ENCODE data around the gene KASH5. TPM values are rescaled to one million over a fixed set of nuclear protein-coding genes. Genes with fewer than 3 reads are reported as not detected.

The KASH5 gene
- total and polyA plus RNA-seq, 4 donors: not detected

DNA sequence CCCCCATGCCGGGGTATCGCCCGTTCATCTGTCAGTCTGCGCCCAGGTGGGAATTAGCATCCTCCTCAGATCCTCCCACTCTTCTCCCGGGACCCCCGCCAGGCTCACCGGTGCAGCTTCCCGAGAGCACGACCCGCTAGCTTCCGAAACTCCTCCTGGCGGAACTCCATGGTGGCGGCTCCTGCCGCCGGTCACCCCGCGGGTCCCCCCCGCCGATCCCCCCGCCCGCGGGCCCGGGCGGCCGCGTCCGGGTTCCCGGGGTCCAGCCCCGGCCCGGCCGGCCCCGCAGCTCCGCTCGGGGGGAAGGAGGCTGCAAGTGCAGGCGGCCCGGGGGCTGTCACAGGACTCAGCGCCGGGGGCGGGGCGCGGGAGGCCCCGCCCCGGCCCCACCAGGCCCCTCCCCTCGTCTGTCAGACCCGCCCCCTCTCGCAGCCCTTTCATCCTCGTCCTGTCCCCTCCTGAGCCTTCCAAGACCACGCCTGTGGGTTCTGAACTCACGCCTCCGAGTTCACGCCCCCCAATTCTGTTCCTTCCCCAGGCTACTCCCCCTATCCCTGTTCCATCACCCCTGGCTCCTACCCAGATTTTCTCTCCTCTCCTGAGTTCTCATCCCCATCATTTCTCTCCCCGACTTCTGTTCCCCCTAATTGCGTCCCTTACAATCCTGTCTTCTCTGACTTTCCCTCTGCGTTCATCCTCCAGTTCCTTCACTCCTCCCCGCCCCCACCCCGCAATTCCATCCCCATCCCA, 53.3 kb downstream of the KASH5 start, which contains the start of gene SLC17A7 (continued):
- TF ChIP-seq EGR1 (IDR thresholded peaks at IDR 0.05; ENCODE audit: low read depth in 2 of 2) (no peak), FOXA1 (IDR thresholded peaks at IDR 0.05) (no peak), TAF1 (conservative IDR thresholded peaks at IDR 0.05) (no peak)
- TF ChIP-seq, protein P1, sequence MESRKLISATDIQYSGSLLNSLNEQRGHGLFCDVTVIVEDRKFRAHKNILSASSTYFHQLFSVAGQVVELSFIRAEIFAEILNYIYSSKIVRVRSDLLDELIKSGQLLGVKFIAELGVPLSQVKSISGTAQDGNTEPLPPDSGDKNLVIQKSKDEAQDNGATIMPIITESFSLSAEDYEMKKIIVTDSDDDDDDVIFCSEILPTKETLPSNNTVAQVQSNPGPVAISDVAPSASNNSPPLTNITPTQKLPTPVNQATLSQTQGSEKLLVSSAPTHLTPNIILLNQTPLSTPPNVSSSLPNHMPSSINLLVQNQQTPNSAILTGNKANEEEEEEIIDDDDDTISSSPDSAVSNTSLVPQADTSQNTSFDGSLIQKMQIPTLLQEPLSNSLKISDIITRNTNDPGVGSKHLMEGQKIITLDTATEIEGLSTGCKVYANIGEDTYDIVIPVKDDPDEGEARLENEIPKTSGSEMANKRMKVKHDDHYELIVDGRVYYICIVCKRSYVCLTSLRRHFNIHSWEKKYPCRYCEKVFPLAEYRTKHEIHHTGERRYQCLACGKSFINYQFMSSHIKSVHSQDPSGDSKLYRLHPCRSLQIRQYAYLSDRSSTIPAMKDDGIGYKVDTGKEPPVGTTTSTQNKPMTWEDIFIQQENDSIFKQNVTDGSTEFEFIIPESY (IDR thresholded peaks at IDR 0.05): no peak
- TF ChIP-seq, protein P2, sequence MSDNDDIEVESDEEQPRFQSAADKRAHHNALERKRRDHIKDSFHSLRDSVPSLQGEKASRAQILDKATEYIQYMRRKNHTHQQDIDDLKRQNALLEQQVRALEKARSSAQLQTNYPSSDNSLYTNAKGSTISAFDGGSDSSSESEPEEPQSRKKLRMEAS (IDR thresholded peaks at IDR 0.05): no peak

GRCh38 chr19:49441960-49442350, 53.9 kb downstream of the KASH5 start:
- 33% methylated on average over 14 of the region's 14 CpGs for WGBS
- no peak overlapping the region for H3K27ac ChIP-seq (ENCODE audit: low read depth in 1 of 2, low read length in 2 of 2)

DNA sequence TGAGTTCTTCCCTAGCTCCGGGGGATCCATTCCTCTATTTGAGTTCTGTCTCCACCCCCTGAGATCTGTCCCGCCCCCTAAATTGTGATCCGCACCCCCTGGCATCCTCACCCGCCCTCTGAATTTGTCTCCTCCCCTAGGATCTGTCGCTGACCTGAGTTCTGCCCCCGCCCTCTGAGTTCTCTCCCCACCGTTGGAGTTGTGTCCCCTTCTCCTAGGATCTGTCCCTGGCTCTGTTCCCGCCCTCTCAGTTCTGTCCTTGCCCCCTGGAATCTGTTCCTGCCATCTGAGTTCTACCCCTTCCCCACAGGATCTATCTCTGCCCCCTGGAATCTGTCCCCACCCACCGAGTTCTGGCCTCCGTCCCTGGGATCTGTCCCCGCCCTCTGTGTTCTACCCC, 54.3 kb downstream of the KASH5 start:
- Histone ChIP-seq H3K4me3 (ENCODE audit: low read depth in 1 of 3, low read length in 3 of 3) (peak overlapping the region in 1 of 3 donors; percentile 60), H3K4me1 (ENCODE audit: control insufficient read depth in 4 of 4, insufficient read depth in 4 of 4, low read length in 3 of 4) (peaks cover 0 to 8% (median 3%) of the 10 kb centered on the region in 4 donors), H3K9me3 (ENCODE audit: control insufficient read depth in 4 of 4, low read length in 3 of 4) (no peaks in the 10 kb centered on the region), H3K9ac (ENCODE audit: low read depth in 1 of 2, low read length in 2 of 2) (no peak overlapping the region), H3K36me3 (ENCODE audit: control insufficient read depth in 4 of 4, insufficient read depth in 3 of 4, low read depth in 1 of 4, low read length in 3 of 4) (peaks cover 0 to 7% (median 5%) of the 10 kb centered on the region in 4 donors), H3K27me3 (ENCODE audit: control insufficient read depth in 4 of 4, insufficient read depth in 4 of 4, low read length in 3 of 4) (peaks cover 0 to 3% (median 1%) of the 10 kb centered on the region in 4 donors), H3K27ac (ENCODE audit: low read depth in 1 of 2, low read length in 2 of 2) (no peak overlapping the region)
- 8% methylated on average over 11 of the region's 11 CpGs for WGBS
- no peak for DNase-seq (ENCODE audit: low spot score)
- TF ChIP-seq TAF1 (conservative IDR thresholded peaks at IDR 0.05): no peak
- TF ChIP-seq HNF4A (conservative IDR thresholded peaks at IDR 0.05): no peak
- no peak for TF ChIP-seq EGR1 (IDR thresholded peaks at IDR 0.05; ENCODE audit: low read depth in 2 of 2)
- no peak for TF ChIP-seq GABPA (IDR thresholded peaks at IDR 0.05 in 1 of 2, conservative IDR thresholded peaks at IDR 0.05 in 1 of 2)
- TF ChIP-seq, protein P2 (IDR thresholded peaks at IDR 0.05): no peak
- TF ChIP-seq, protein P3, sequence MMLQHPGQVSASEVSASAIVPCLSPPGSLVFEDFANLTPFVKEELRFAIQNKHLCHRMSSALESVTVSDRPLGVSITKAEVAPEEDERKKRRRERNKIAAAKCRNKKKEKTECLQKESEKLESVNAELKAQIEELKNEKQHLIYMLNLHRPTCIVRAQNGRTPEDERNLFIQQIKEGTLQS (IDR thresholded peaks at IDR 0.05): no peak
- TF ChIP-seq SP1 (IDR thresholded peaks at IDR 0.05): no peak
- no peak for TF ChIP-seq RXRA (IDR thresholded peaks at IDR 0.05)
- no peak for TF ChIP-seq FOXA1 (IDR thresholded peaks at IDR 0.05)
- TF ChIP-seq HNF4G (IDR thresholded peaks at IDR 0.05): no peak
- TF ChIP-seq RAD21 (IDR thresholded peaks at IDR 0.05): no peak
- TF ChIP-seq, protein P4, sequence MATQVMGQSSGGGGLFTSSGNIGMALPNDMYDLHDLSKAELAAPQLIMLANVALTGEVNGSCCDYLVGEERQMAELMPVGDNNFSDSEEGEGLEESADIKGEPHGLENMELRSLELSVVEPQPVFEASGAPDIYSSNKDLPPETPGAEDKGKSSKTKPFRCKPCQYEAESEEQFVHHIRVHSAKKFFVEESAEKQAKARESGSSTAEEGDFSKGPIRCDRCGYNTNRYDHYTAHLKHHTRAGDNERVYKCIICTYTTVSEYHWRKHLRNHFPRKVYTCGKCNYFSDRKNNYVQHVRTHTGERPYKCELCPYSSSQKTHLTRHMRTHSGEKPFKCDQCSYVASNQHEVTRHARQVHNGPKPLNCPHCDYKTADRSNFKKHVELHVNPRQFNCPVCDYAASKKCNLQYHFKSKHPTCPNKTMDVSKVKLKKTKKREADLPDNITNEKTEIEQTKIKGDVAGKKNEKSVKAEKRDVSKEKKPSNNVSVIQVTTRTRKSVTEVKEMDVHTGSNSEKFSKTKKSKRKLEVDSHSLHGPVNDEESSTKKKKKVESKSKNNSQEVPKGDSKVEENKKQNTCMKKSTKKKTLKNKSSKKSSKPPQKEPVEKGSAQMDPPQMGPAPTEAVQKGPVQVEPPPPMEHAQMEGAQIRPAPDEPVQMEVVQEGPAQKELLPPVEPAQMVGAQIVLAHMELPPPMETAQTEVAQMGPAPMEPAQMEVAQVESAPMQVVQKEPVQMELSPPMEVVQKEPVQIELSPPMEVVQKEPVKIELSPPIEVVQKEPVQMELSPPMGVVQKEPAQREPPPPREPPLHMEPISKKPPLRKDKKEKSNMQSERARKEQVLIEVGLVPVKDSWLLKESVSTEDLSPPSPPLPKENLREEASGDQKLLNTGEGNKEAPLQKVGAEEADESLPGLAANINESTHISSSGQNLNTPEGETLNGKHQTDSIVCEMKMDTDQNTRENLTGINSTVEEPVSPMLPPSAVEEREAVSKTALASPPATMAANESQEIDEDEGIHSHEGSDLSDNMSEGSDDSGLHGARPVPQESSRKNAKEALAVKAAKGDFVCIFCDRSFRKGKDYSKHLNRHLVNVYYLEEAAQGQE (IDR thresholded peaks at IDR 0.05): no peak

More at GRCh38 chr19:49441960-49442350, 53.9 kb downstream of the KASH5 start:
- Histone ChIP-seq H3K27me3 (ENCODE audit: control insufficient read depth in 4 of 4, insufficient read depth in 4 of 4, low read length in 3 of 4) (peaks cover 0 to 3% (median 1%) of the 10 kb centered on the region in 4 donors), H3K9me3 (ENCODE audit: control insufficient read depth in 4 of 4, low read length in 3 of 4) (no peaks in the 10 kb centered on the region), H3K9ac (ENCODE audit: low read depth in 1 of 2, low read length in 2 of 2) (no peak overlapping the region), H3K36me3 (ENCODE audit: control insufficient read depth in 4 of 4, insufficient read depth in 3 of 4, low read depth in 1 of 4, low read length in 3 of 4) (peaks cover 0 to 5% (median 4%) of the 10 kb centered on the region in 4 donors), H3K4me1 (ENCODE audit: control insufficient read depth in 4 of 4, insufficient read depth in 4 of 4, low read length in 3 of 4) (peaks cover 0 to 8% (median 3%) of the 10 kb centered on the region in 4 donors), H3K4me3 (ENCODE audit: low read depth in 1 of 3, low read length in 3 of 3) (no peak overlapping the region)
- no peak for DNase-seq (ENCODE audit: low spot score)
- no peak for TF ChIP-seq RXRA (IDR thresholded peaks at IDR 0.05)
- TF ChIP-seq, protein P3 (IDR thresholded peaks at IDR 0.05): no peak
- no peak for TF ChIP-seq EGR1 (IDR thresholded peaks at IDR 0.05; ENCODE audit: low read depth in 2 of 2)
- TF ChIP-seq, protein P4 (IDR thresholded peaks at IDR 0.05): no peak
- no peak for TF ChIP-seq TAF1 (conservative IDR thresholded peaks at IDR 0.05)
- TF ChIP-seq GABPA (IDR thresholded peaks at IDR 0.05 in 1 of 2, conservative IDR thresholded peaks at IDR 0.05 in 1 of 2): no peak
- no peak for TF ChIP-seq YY1 (IDR thresholded peaks at IDR 0.05)
- no peak for TF ChIP-seq NR2F2 (IDR thresholded peaks at IDR 0.05)
- no peak for TF ChIP-seq HNF4A (conservative IDR thresholded peaks at IDR 0.05)
- no peak for TF ChIP-seq RAD21 (IDR thresholded peaks at IDR 0.05)
